NCI-H510A (cell line): ENCODE measurements around the gene STX2.
"Not testable (repeated sequence)": the region's sequence is repeated elsewhere in the genome, so short reads cannot be mapped to it uniquely, and the experiment has no call there.

Source experiments
- DNase-seq: peaks from one replicate; lab custom pipeline; 2025; lab: John Stamatoyannopoulos, UW

The STX2 gene

DNA sequence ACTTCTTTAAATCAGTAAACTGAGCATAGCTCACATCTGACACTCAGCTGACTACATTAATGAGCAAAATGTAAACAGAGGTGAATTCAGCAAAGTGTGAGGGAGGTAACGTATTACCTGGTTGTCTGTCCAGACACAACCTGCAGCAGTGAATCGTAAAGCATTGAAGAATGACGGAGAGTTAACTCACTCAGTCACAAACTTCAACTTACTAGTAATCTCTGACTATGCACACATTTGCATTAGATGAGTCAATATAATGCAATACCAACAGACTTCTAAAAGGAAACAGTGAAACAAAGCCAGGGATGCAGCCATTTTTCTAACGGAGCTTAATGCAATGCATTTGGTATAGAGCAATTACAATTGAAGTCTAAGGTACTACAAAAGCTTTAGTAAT lies 40.0 kb downstream of the STX2 start:
- no peak for DNase-seq

DNA sequence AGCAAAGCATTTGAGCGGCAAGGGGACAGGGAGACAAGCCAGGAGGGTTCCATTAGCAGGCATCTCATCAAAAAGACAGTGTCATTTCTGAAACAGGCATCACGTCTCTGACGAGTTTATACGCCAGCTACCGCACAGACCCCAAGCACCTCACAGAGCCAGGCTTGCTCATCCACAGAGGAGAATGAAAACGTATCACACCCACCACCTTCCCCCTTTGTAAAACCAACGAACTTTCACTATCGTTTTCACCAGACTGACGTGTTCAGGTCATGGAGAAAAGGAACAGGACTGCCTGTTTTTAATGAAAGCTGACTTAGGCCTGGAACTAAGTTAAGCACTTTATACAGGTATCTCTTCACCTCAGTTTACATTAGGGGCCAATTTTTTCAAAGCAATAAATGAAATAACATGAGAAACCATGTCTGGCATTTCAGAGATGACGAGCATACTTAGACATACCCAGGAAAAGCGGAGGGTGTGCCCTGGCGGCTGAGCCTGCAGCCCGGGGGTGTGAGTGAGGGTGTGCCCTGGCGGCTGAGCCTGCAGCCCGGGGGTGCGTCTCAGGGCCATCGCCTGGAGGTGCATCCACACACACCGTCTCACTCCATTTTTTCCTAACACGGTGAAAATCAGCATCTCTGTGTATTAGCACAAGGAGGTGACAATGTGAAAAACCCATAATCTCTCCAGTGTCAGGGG lies 41.9 kb downstream of the STX2 start:
- no peak for DNase-seq

DNA sequence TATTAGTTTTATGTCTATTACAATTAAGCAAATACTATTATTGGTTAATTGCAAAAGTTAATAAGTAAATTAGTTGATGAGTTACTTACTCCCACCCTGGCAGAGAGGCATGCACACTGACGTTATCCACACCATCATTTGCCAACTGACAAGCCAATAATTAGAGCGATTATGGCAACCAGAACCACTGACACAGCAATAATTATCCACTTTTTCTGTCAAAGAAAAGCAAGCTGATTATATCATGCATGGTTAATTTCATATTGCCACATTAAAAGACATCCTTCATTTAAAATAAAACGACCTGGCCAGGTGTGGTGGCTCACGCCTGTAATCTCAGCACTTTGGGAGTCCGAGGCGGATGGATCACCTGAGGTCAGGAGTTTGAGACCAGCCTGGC lies 43.1 kb downstream of the STX2 start:
- DNase-seq, result no peak

DNA sequence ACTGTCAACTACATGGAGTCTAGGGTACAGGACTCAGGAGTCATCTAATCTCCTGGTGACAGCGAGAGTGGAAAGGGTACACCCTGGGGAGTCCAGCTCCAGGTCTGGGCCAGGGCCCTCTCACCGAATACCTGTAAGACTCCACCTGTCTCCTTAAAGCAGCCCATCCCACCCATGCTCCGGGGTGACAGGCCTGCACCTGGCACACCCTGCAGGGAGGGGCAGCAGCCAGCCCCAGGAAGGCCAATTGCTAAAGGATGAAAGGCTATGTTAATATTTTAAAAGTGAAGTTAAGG lies 45.5 kb downstream of the STX2 start:
- DNase-seq, result no peak

DNA sequence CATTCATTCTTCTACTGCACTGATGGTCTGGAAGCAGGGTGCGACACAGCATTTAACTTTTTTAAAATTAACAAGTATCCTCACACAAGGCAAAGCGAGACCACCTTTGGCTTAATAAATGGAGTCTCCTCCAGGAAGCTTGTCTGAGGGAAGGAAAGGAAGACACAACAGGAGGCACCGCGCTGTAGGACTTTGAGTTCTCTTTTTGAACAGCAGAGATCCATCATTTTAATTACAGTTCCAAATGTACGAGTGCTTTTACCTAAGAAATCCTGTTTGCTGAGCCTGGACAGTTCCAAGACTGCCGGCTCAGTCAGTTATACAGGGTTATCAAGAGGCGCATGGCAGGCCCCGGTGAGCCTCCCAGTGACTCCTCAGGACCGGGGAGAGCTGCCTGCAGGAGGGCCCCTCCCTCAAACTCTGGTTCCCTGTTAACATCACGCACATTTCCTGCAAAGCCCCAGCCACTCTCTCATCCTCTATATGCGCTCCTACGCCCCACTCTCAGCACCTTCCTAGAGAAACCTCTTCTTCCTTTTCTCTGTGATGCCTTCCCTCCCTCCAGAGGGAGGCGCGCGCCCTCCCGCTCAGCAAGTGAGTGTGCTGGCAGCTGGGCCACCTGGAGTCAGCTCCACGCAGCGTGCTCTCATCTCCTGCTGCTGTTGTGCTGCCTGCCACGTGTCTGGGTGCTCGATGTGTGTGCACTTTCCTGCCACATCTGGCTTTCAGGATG lies 46.1 kb downstream of the STX2 start:
- no peak for DNase-seq

DNA sequence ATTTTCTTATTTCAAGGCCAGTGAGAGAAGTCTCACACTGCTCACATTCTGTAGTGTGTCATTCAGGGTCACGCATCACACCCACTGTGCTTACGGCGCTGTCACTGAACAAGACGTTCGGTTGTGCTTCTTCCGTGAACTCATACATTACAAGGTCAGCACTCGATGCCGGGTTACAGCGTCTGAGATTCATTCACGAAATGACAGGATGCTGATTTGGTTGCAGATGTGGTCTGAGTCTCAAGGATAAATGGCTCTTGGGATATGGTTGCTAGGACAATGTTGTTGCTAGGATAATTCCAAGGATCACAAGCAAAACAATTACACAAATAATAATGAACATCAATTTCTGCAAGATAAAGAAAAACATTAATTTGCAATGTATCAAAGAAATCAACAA lies 47.4 kb downstream of the STX2 start:
- DNase-seq, result no peak

DNA sequence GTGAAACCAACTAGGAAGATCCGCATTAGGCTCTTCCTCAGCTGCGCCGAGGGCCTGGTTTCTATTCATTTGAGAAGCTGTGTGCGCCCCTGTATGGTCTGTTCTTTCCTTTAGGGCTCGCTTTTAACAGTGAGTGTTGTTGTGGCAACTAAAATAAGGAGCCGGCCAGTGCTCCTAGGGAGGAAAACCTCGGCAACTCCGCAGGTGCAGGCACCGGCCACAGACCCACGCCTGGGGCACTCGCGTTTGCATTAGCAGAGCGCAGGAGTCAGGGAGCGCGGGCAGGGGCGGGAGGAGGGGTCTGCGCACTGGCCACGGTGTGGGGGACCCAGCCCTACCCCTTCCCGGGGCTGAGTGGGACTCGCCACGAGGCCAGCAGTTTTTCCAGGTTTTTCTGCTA lies 50.5 kb downstream of the STX2 start:
- DNase-seq, result no peak

DNA sequence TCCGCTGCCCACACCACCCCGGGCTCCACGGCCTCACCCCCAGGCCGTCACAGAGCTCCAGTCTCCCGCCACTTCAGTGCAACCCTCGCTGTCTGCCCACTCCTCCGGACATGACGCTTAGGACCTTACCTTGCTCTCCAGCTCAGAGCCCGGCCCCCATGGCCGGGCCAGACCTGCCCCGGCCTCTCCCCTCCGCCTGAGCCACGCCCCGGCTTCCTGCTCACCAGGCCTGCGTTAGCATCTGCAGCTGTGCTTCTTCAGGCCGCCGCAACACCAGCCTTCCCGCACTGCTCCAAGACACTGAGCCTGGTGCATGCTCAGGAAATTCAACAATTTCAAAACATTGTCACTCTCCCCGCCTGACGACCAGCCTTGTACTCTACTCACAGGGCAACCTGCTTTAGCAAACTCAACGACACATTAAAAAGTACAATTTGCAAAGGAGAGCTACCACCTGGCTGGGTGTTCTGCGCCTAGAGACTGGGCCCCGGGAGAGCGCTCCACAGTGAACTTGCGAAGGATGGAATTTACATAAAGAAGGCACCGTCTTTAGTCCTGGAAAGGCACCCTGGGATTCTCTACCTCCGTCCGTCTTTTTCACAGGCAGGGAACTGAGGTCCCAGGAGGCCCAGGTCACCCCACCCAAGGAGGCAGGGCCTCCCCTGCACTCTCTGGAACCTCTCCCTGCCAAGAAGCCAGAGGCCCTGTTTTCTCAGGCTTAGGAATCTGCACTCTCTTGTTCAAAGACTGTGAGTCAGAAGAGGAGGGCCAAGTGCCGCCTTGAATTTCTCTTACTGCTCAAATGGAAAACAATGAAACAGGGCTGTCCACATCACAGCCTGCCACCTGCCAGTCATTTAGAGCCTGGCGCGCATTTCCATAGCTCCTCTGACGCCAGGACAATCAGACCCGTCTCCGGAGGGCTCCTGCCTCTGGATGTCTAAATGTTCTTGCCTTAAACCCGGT lies 51.3 kb downstream of the STX2 start:
- DNase-seq, result no peak

DNA sequence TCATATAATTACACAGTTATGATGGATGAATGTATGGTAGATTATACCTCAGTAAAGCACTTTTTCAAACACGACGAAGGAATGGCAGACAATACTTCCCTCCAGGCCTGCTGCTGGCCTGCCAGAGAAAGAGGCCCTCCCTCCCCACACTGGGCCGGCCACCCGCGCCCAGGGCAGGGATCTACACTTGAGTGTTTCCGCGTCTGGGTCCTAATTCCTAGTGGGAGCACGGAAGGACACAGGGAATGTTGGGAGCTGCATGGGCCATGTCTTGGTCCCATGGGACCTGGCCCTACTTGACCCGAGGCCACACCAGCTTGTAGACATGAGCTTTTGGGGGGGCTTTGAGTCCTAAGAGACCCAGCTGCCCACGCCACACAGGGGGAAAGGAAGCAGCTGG lies 52.0 kb downstream of the STX2 start:
- DNase-seq, result no peak

DNA sequence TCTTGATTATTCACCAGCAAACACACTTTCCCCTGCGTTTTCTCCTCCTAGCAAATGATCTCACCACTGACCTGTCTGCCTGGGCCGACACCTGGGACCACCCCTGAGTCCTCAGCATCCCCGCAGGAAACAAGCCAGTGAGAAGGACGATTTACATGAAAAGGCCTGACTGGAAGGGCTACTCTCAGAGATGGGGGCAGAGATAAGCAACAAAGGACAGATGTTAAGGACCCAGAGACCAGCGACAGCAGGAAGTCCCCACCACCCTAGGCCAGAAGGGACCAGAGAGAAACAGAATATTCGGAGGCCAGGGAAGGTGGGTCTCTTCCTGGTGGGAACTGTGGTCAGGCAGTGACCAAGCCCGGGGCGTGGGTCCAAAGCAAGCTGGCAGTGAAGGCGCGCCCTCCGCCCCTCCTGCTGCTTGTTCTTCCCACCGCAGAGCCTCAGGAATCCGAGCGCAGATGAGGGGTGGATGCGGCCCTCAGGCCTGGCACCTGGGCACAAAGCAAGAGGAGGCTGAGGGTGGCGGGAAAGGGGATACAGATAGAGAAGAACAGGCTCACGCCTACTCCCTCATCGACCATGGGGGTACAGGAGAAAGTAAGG lies 55.8 kb downstream of the STX2 start:
- DNase-seq, result no peak

DNA sequence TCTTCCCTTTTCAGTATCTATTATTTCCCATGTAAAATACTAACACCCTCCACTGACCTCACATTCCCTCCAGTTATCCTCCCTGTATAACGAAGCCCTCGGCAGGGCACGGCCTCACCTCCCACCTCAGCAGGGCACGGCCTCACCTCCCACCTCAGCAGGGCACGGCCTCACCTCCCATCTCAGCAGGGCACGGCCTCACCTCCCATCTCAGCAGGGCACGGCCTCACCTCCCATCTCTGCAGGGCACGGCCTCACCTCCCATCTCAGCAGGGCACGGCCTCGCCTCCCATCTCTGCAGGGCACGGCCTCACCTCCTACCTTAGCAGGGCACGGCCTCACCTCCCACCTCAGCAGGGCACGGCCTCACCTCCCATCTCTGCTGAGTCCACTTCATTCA lies 56.8 kb downstream of the STX2 start:
- not testable (repeated sequence) for DNase-seq

DNA sequence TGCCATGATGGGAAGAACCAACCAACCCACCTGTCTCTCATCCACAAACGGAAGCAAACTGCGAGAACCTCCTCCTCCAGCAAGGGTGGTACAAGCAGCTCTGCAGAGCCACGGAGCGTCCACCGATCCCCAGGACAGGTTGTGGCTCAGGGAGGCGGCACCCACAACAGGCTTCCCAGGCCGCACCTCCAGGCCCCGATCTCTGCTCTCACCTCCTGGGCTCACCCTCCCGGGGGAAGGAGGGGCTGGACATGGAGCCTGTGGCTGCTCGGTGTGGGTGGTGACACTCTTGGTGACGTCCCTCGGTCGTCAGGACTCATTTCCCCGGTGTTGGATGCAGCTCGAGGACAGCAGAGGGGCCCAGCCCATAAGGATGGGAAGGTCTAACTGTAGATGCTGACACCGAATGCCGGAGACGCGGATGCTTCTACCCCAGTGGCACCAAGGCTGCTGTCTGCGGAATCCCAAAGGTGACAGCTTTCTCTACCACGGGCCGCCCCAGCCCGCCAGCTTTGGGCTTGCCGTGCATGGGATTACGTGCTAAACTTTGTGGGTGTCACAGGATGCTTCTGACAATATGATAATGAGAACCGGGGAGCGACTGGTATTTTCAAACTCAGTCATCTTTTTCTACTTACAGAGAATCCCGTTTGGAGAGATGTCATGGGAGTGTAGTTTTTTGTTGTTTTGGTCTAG lies 58.0 kb downstream of the STX2 start:
- no peak for DNase-seq

DNA sequence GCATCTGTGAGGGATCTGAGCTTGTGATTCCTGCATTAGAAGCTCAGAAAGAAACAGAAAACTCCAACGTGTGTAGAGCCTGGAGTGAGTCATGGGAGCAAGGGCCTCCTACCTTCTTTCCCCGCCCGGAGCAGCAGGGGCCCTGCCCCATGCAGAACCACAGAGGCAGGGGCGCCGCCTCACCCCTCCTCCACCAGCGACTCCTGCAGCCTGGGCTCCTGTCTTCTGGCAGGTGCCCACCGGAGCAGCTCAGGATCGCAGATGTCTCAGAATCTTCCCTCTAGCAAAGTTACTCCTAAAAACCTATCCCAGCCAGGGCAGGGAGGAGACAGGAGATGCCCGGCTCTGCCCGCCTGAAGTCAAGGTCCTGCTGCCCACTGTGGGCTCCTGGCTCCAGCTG lies 58.7 kb downstream of the STX2 start:
- DNase-seq, result no peak

DNA sequence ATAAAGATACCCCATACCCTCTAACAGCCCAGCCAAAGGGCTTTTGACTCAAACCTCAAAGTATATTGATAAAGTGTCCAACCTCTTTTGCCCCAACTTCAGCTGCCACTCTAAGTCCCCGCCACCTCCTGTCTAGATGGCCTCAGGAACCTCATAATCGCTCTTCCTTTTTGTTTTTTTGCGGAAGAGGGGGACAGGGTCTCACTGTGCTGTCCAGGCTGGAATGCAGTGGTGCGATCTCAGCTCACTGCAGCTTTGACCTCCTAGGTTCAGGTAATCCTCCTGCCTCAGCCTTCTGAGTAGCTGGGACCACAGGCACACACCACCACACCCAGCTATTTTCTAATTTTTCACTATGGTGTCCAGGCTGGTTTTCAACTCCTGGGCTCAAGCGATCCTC lies 60.3 kb downstream of the STX2 start:
- DNase-seq, result no peak

DNA sequence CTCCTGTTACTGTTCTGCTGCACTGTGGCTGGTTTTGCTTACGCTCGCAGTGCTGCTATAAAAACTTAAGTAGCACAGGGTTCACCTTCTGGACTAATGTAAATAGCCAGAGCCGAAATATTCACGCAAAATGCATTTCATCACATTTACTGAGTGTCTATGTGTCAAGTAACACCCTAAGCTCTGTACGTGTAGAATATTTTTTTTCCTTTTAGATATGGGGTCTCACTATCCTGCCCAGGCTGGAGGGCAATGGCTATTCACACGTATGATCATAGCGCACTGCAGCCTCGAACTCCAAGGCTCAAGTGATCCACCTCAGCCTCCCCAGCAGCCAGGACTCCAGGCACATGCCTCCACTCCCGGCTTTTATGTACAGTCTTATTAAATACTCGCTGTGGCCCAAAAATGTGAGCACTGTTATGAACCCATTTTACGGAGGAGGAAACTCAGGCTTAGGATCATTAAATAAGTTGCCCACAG lies 62.2 kb downstream of the STX2 start:
- no peak for DNase-seq

DNA sequence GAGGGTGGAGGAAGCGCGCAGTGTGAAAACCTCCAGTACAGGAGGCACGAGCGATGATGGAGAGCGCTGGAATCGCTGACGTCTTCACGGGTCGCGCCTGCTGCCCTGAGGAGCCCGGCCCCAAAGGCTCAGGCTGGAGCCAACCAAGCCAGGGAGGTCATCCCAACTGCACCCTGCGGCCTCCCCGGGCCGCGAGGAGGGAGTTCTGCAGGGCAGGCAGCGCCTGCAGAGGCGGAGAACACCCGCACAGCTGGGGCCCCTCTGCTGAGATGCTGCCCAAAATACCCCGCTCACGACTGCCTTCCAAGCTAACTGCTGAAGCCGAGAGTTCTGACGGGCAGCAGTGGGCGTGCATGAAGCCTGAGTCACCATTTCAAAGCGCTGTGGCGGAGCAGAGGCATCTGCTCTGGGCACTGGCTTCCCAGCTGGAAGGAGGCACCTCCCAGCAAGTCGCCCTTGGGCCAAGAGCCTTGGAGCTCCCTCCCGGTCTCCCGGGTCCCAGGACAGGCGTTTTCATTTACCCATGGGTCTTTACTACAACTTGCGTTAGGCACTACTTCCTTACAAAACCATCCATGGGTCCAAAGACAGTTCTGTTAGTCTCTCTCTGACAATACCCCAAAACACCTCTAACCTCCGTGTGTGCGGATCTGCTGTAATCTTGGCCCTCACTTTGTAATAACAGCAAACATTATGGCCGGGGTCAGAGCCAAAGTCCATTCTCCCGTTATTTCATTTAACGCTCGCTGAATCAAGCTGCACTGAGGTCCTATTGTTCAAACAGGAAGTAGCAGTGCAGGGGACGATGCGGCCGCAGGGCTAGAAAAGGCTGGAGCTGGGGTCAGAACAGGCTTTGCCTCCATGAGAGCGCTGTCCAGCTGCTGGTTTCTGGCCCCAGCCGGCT lies 62.8 kb downstream of the STX2 start:
- DNase-seq, result no peak

DNA sequence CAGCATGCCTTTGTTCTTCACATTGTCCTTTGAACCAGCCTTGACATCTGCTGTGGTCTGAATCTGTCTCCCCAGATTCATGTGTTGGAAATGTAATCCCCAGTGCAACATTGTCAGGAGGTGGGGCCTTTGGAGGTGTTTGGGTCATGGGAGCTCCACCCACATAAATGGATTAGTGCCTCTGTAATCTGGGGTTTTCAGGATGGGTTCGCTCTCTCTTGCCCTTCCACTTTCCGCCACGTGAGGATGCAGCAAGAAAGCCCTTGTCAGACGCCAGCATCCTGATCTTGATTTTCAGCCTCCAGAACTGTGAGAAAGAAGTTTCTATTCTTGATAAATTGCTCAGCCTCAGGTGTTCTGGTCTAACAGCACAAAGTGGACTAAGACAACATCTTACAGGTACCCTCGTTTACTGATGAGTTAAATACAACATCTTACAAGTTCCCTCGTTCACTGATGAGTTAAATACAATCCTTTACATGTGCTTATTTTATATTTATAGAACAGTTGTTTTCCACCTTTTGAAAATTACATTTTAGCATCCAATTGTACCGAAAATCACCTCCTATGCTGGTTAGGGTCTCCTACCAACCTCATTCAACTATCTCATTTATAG lies 68.5 kb downstream of the STX2 start:
- no peak for DNase-seq

DNA sequence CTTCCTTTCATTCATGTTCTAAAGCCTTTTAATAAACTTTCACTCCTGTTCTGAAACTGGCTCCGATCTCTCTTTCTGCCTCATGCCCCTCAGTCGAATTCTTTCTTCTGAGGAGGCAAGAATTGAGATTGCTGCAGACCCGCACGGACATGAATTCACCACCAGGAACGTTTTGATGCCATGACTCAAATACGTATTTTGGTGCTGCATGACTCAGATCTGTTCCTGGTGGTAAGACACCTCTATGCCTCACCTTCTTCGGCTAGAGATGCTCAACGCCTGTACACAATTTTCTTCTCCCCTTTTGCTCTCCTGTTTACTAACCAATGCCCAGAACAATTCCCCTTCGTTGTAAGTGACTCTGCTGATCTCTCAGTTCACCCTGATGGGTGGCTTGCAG lies 70.9 kb downstream of the STX2 start:
- DNase-seq, result no peak

DNA sequence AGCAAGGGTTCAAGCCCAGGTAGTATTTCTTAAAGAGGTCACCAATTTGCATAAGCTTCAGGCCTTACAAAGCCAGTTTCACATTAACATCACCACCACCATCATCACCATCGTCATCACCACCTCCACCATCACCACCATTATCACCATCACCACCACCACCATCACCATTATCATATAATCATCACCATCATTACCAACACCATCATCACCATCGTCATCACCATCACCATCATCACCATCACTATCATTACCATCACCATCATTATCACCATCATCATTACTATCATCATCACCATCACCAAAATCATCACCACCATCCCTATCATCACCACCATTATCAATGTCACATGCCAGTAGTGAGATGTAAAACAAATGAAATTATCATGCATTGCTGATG lies 72.6 kb downstream of the STX2 start:
- no peak for DNase-seq

DNA sequence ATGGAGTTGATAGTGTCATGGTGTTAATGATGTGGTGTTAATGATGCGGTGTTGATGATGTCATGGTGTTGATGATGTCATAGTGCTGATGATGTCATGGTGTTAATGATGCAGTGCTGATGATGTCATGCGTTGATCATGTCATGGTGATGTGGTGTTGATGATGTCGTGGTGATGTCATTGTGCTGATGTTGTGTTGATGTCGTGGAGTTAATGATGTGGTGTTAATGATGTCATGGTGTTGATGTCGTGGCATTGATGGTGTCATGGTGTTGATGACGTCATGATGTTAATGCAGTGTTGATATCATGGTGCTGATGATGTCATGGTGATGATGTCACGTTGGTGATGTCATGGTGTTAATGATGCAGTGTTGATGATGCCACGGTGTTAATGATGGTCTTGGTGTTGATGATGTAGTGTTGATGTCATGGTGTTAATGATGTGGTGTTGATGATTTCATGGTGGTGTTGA lies 73.8 kb downstream of the STX2 start:
- no peak for DNase-seq
